Testis (tissue), 3 donors: ENCODE results near the gene AMOTL1. TPM values are rescaled to one million over a fixed set of nuclear protein-coding genes. Genes with fewer than 3 reads are reported as not detected.

Experiments
- DNase-seq: peaks from one replicate; pipeline ENCODE4 v3.0.0-alpha.2; 2019
- H3K27ac ChIP-seq, 2 donors: fragments of 200-600 bp; sonication (generic); one replicate each; pipeline ENCODE4 v1.5.1; 2019
- H3K27me3 ChIP-seq: fragments of 200-600 bp; sonication (generic); one replicate; pipeline ENCODE4 v1.5.1; 2019
- H3K36me3 ChIP-seq: fragments of 200-600 bp; sonication (generic); one replicate; pipeline ENCODE4 v1.5.1; 2017; ENCODE audit warnings: low read depth; ENCODE audit errors: missing control alignments
- H3K4me1 ChIP-seq: fragments of 200-600 bp; sonication (generic); one replicate; pipeline ENCODE4 v1.5.1; 2019
- H3K4me3 ChIP-seq, 2 donors: fragments of 200-600 bp; sonication (generic); one replicate each; pipeline ENCODE4 v1.5.1; 2017 to 2019
- H3K9me3 ChIP-seq: fragments of 200-600 bp; sonication (generic); one replicate; pipeline ENCODE4 v1.5.1; 2017
- POLR2A ChIP-seq: fragments of 450-650 bp; IDR thresholded peaks from one replicate; pipeline ENCODE4 v1.6.1; 2017; ENCODE audit warnings: antibody characterized with exemption, mild to moderate bottlenecking, moderate library complexity
- WGBS, 2 donors: methylation state at CpG; one replicate each; pipeline ENCODE4 v1.1.5; 2018; 5-methylcytosine and 5-hydroxymethylcytosine counted together
- intact Hi-C: fragments of 100-400 bp; cut with DNase I; formaldehyde crosslinking; loops from one replicate; pipeline ENCODE4 v1.15.1; 2023; ENCODE audit warnings: low total_unique reads
- polyA plus RNA-seq: library from polyadenylated mRNA; stranded (reverse); fragments of 350-450 nt; fragmentation: Illumina TruSeq; extraction: RNeasy Lipid Tissue Mini Kit (QIAGEN cat#74804); gene quantifications from one replicate; pipeline ENCODE4 v1.2.3, GENCODE V29; 2014; ENCODE audit warnings: low read depth, low replicate concordance; ENCODE audit not compliant: insufficient read depth
- total RNA-seq, 2 donors: library from RNA; depleted of rRNA; stranded (reverse); fragments of >200 nt; gene quantifications; one replicate each; pipeline ENCODE4 v1.2.3, GENCODE V29; 2016
- TF ChIP-seq, protein P1 (sequence below), 3 experiments: fragments of 450-650 bp in 2 of 3; fragments of 200-600 bp in 1 of 3; sonication (generic) in 1 of 3; IDR thresholded peaks; one replicate each; pipeline ENCODE4 v1.5.1; 2016 to 2019; ENCODE audit warnings: antibody characterized with exemption in 3 of 3, mild to moderate bottlenecking in 2 of 3, moderate library complexity in 1 of 3

Gene AMOTL1
- total and polyA plus RNA-seq, 3 donors from 2014 or later: 17.1 to 25.4 (median 18.7) TPM

DNA sequence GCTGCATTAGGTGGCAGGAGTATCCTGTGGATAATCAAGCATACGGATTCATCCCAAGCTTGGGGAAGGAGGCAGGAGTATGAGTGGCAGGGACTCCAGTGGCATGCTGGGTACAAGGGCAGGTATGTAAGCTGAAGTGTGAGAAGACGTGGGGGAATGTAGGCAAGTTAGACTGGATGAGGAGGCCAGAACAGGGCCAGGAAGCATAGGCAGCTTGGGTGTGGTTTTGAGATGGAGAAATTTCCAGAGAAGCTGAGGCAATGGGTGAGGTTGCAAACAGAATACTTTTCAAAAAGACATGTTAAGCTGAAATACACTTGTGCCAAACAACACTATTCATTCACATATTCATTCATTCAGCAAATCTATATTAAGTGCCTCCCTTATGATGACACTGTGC is 43.1 kb upstream of the AMOTL1 start:
- Histone ChIP-seq H3K4me1 (no peaks in the 10 kb centered on the region), H3K4me3 (no peak overlapping the region), H3K9me3 (no peaks in the 10 kb centered on the region), H3K27me3 (no peaks in the 10 kb centered on the region), H3K36me3 (no peaks in the 10 kb centered on the region), H3K27ac (no peak overlapping the region)
- intact Hi-C loops: no loop called here
- WGBS, 2 donors: 94 to 95% methylated on average over 2 of the region's 2 CpGs
- no peak for TF ChIP-seq POLR2A
- TF ChIP-seq, protein P1, sequence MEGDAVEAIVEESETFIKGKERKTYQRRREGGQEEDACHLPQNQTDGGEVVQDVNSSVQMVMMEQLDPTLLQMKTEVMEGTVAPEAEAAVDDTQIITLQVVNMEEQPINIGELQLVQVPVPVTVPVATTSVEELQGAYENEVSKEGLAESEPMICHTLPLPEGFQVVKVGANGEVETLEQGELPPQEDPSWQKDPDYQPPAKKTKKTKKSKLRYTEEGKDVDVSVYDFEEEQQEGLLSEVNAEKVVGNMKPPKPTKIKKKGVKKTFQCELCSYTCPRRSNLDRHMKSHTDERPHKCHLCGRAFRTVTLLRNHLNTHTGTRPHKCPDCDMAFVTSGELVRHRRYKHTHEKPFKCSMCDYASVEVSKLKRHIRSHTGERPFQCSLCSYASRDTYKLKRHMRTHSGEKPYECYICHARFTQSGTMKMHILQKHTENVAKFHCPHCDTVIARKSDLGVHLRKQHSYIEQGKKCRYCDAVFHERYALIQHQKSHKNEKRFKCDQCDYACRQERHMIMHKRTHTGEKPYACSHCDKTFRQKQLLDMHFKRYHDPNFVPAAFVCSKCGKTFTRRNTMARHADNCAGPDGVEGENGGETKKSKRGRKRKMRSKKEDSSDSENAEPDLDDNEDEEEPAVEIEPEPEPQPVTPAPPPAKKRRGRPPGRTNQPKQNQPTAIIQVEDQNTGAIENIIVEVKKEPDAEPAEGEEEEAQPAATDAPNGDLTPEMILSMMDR (IDR thresholded peaks at IDR 0.05): no peak
- DNase-seq: no peak

DNA sequence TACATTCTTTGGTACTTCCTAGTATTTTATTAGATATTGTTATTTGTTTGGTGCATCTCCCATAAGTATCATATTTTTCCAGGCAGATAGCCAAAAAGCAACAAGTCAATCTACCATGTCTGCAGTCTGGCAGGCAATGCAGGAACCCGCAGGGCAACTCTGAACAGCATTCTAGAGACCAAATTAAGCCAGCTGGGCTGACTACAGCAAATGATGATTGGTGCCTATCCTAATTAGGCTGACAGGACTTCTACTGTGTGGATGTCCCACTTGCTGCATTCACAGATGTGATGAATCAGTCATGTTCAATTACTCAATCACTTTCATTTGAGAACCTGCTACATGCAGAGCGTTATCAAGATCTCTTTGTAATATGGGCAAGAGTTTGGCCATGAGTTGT is 40.3 kb upstream of the AMOTL1 start:
- no peak for TF ChIP-seq POLR2A
- TF ChIP-seq, protein P1 (IDR thresholded peaks at IDR 0.05): no peak

GRCh38 chr11:94728541-94728940 is 39.6 kb upstream of the AMOTL1 start:
- H3K9me3 ChIP-seq: no peaks in the 10 kb centered on the region
- WGBS, 2 donors: 82 to 86% methylated on average over 1 of the region's 1 CpG
- H3K36me3 ChIP-seq: no peaks in the 10 kb centered on the region
- no peak overlapping the region for H3K27ac ChIP-seq
- no peaks in the 10 kb centered on the region for H3K27me3 ChIP-seq
- no peaks in the 10 kb centered on the region for H3K4me1 ChIP-seq
- H3K4me3 ChIP-seq: no peak overlapping the region
- intact Hi-C loops: no loop called here
- DNase-seq: no peak
- TF ChIP-seq, protein P1 (IDR thresholded peaks at IDR 0.05): no peak
- no peak for TF ChIP-seq POLR2A

More for the DNA sequence above, 40.3 kb upstream of the AMOTL1 start:
- Histone ChIP-seq H3K27me3 (no peaks in the 10 kb centered on the region), H3K4me3 (no peak overlapping the region), H3K36me3 (no peaks in the 10 kb centered on the region), H3K9me3 (no peaks in the 10 kb centered on the region), H3K27ac (no peak overlapping the region), H3K4me1 (no peaks in the 10 kb centered on the region)
- WGBS, 2 donors: 88 to 93% methylated on average over 2 of the region's 2 CpGs
- intact Hi-C loops: no loop called here
- no peak for DNase-seq

GRCh38 chr11:94728966-94729751 is 39.0 kb upstream of the AMOTL1 start:
- TF ChIP-seq, protein P1 (IDR thresholded peaks at IDR 0.05): no peak
- no peak for TF ChIP-seq POLR2A
- Histone ChIP-seq H3K4me3 (no peak overlapping the region), H3K4me1 (no peaks in the 10 kb centered on the region), H3K27me3 (no peaks in the 10 kb centered on the region), H3K27ac (no peak overlapping the region), H3K9me3 (no peaks in the 10 kb centered on the region), H3K36me3 (no peaks in the 10 kb centered on the region)
- intact Hi-C loops: no loop called here
- no peak for DNase-seq
- WGBS, 2 donors: 89% methylated on average over 7 of the region's 7 CpGs

DNA sequence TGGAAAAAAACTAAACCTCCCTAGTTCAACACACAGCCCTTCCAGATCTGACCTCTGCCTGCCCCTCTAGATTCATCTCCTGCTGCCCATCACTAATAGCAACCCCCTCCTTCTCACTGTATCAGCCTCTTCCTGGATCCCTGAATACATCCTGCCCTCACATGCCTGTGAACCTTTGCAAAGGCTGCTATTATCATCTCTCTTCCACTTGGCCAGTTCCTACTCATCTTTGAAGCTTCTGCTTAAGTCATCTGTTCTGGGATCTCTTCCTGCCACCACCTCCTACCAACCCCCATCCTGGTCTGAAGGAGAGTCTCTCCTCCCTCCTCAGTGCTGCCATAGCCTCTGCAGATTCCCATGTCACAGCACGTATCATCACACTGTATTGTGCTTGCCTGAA is 38.0 kb upstream of the AMOTL1 start:
- no peaks in the 10 kb centered on the region for H3K36me3 ChIP-seq

More for the DNA sequence above, 38.0 kb upstream of the AMOTL1 start:
- H3K27me3 ChIP-seq: no peaks in the 10 kb centered on the region
- no peaks in the 10 kb centered on the region for H3K9me3 ChIP-seq
- intact Hi-C loops: no loop called here
- H3K4me1 ChIP-seq: no peaks in the 10 kb centered on the region
- TF ChIP-seq POLR2A: no peak
- TF ChIP-seq, protein P1 (IDR thresholded peaks at IDR 0.05): no peak
- 83 to 92% methylated on average over 1 of the region's 1 CpG for WGBS, 2 donors
- no peak overlapping the region for H3K27ac ChIP-seq
- no peak for DNase-seq
- H3K4me3 ChIP-seq: no peak overlapping the region
